ENCODE results near the gene SCN1B. TPM values are rescaled to one million over a fixed set of nuclear protein-coding genes. Genes with fewer than 3 reads are reported as not detected.

Gene SCN1B
- polyA plus RNA-seq, 1 donor from 2014 or later, result 1.5 TPM

DNA sequence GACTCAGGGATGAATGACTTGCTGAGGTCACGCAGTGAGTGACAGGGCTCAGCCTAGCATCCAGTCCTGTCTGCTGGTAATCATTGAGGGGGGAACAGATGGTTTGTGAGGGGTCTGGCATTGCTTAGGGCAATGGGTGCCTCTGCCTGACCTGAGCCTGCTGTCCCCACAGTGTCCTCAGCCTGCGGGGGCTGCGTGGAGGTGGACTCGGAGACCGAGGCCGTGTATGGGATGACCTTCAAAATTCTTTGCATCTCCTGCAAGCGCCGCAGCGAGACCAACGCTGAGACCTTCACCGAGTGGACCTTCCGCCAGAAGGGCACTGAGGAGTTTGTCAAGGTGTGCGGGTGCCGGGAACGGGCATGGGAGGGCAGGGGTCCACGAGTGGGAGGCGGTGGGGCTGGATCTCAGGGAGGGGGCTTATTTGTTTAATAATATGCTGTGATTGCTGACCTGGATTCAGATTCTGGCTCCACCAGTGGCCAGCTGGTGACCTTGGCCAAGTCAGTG, 2.1 kb downstream of the SCN1B start:
- Histone ChIP-seq H3K9me3 (ENCODE audit: low read length) (no peaks in the 10 kb centered on the region), H4K20me1 (ENCODE audit: insufficient read depth) (no peaks in the 10 kb centered on the region), H3K27me3 (ENCODE audit: insufficient read depth, low read depth, low read length) (peaks cover 25% of the 10 kb centered on the region), H3K9ac (ENCODE audit: low read length) (no peak overlapping the region), H3K36me3 (ENCODE audit: insufficient read depth, low read length) (no peaks in the 10 kb centered on the region), H3K4me3 (ENCODE audit: low read length) (no peak overlapping the region), H3K4me2 (ENCODE audit: low read length) (no peak overlapping the region), H2AFZ (ENCODE audit: low read depth, low read length) (no peak overlapping the region), H3K27ac (ENCODE audit: low read length) (no peak overlapping the region), H3K9me2 (ENCODE audit: insufficient read depth, low read length) (no peaks in the 10 kb centered on the region), H3K79me2 (replicated peaks; ENCODE audit: insufficient read depth, low read length) (no peaks in the 10 kb centered on the region), H3F3A (ENCODE audit: insufficient read depth, low read length, poor library complexity, severe bottlenecking) (no peaks in the 10 kb centered on the region)
- TF ChIP-seq, protein P1, sequence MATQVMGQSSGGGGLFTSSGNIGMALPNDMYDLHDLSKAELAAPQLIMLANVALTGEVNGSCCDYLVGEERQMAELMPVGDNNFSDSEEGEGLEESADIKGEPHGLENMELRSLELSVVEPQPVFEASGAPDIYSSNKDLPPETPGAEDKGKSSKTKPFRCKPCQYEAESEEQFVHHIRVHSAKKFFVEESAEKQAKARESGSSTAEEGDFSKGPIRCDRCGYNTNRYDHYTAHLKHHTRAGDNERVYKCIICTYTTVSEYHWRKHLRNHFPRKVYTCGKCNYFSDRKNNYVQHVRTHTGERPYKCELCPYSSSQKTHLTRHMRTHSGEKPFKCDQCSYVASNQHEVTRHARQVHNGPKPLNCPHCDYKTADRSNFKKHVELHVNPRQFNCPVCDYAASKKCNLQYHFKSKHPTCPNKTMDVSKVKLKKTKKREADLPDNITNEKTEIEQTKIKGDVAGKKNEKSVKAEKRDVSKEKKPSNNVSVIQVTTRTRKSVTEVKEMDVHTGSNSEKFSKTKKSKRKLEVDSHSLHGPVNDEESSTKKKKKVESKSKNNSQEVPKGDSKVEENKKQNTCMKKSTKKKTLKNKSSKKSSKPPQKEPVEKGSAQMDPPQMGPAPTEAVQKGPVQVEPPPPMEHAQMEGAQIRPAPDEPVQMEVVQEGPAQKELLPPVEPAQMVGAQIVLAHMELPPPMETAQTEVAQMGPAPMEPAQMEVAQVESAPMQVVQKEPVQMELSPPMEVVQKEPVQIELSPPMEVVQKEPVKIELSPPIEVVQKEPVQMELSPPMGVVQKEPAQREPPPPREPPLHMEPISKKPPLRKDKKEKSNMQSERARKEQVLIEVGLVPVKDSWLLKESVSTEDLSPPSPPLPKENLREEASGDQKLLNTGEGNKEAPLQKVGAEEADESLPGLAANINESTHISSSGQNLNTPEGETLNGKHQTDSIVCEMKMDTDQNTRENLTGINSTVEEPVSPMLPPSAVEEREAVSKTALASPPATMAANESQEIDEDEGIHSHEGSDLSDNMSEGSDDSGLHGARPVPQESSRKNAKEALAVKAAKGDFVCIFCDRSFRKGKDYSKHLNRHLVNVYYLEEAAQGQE (IDR thresholded peaks at IDR 0.05; ENCODE audit: borderline replicate concordance), result no peak
- TF ChIP-seq SMC3 (conservative IDR thresholded peaks at IDR 0.05; ENCODE audit: poor library complexity) (no peak), RAD21 (conservative IDR thresholded peaks at IDR 0.05) (no peak), EP300 (conservative IDR thresholded peaks at IDR 0.05; ENCODE audit: poor library complexity, severe bottlenecking) (no peak), MXI1 (conservative IDR thresholded peaks at IDR 0.05; ENCODE audit: poor library complexity, severe bottlenecking) (no peak), TAF1 (IDR thresholded peaks at IDR 0.05; ENCODE audit: low read depth) (no peak), POLR2AphosphoS5 (IDR thresholded peaks at IDR 0.05) (no peak), EZH2 (IDR thresholded peaks at IDR 0.05; ENCODE audit: borderline replicate concordance, insufficient read depth, low read length, poor library complexity, severe bottlenecking) (no peak)
- TF ChIP-seq, protein P2, sequence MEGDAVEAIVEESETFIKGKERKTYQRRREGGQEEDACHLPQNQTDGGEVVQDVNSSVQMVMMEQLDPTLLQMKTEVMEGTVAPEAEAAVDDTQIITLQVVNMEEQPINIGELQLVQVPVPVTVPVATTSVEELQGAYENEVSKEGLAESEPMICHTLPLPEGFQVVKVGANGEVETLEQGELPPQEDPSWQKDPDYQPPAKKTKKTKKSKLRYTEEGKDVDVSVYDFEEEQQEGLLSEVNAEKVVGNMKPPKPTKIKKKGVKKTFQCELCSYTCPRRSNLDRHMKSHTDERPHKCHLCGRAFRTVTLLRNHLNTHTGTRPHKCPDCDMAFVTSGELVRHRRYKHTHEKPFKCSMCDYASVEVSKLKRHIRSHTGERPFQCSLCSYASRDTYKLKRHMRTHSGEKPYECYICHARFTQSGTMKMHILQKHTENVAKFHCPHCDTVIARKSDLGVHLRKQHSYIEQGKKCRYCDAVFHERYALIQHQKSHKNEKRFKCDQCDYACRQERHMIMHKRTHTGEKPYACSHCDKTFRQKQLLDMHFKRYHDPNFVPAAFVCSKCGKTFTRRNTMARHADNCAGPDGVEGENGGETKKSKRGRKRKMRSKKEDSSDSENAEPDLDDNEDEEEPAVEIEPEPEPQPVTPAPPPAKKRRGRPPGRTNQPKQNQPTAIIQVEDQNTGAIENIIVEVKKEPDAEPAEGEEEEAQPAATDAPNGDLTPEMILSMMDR (IDR thresholded peaks at IDR 0.05; ENCODE audit: poor library complexity, severe bottlenecking), result no peak

DNA sequence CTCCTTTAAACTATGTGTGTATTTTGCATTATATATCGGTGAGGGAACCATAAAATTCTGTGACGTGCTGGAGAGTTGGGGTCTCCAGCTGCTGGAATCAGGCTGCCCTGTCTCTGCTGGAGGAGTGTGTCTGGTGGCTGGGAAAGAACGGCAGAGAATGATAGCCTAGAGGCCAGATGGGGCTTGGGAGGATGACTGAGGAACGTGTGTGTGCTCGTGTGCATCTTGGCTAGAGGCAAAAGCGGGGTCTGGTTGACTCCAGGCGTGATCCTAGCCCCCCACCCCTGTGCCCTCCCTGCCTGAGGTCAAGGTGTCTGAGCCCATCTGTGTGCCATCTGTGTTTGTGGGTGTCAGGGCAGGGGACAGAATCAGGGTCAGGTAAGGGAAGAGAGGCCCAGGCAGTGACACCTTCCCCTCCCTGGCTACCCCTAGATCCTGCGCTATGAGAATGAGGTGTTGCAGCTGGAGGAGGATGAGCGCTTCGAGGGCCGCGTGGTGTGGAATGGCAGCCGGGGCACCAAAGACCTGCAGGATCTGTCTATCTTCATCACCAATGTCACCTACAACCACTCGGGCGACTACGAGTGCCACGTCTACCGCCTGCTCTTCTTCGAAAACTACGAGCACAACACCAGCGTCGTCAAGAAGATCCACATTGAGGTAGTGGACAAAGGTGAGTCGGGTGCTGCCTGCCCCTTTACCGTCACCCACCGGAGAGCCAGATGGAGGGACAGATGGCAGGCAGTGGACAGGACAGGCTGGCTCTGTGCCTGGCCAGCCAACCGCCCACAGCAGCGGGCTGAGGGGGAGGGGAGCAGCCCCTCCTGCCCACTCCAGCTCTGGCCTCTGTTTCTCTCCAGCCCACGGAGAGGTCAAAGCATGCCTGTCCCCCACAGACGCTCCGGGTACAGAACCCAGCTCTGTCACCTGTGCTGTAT, 3.1 kb downstream of the SCN1B start:
- Histone ChIP-seq H3K9ac (ENCODE audit: low read length) (no peak overlapping the region), H3K9me3 (ENCODE audit: low read length) (no peaks in the 10 kb centered on the region), H4K20me1 (ENCODE audit: insufficient read depth) (no peaks in the 10 kb centered on the region), H3K9me2 (ENCODE audit: insufficient read depth, low read length) (no peaks in the 10 kb centered on the region), H2AFZ (ENCODE audit: low read depth, low read length) (no peak overlapping the region), H3K27me3 (ENCODE audit: insufficient read depth, low read depth, low read length) (peaks cover 25% of the 10 kb centered on the region), H3K36me3 (ENCODE audit: insufficient read depth, low read length) (no peaks in the 10 kb centered on the region), H3K4me2 (ENCODE audit: low read length) (no peak overlapping the region), H3K79me2 (replicated peaks; ENCODE audit: insufficient read depth, low read length) (no peaks in the 10 kb centered on the region), H3K27ac (ENCODE audit: low read length) (no peak overlapping the region), H3K4me3 (ENCODE audit: low read length) (no peak overlapping the region), H3F3A (ENCODE audit: insufficient read depth, low read length, poor library complexity, severe bottlenecking) (no peaks in the 10 kb centered on the region)
- no peak for TF ChIP-seq EP300 (conservative IDR thresholded peaks at IDR 0.05; ENCODE audit: poor library complexity, severe bottlenecking)
- TF ChIP-seq, protein P2 (IDR thresholded peaks at IDR 0.05; ENCODE audit: poor library complexity, severe bottlenecking), result no peak
- no peak for TF ChIP-seq EZH2 (IDR thresholded peaks at IDR 0.05; ENCODE audit: borderline replicate concordance, insufficient read depth, low read length, poor library complexity, severe bottlenecking)
- TF ChIP-seq, protein P1 (IDR thresholded peaks at IDR 0.05; ENCODE audit: borderline replicate concordance), result no peak
- TF ChIP-seq MXI1 (conservative IDR thresholded peaks at IDR 0.05; ENCODE audit: poor library complexity, severe bottlenecking), result no peak
- TF ChIP-seq RAD21 (conservative IDR thresholded peaks at IDR 0.05), result no peak
- TF ChIP-seq POLR2AphosphoS5 (IDR thresholded peaks at IDR 0.05), result no peak

Data from neural cell (in vitro differentiated cells).